ENCODE measurements around the gene PROX1.

The PROX1 gene, protein sequence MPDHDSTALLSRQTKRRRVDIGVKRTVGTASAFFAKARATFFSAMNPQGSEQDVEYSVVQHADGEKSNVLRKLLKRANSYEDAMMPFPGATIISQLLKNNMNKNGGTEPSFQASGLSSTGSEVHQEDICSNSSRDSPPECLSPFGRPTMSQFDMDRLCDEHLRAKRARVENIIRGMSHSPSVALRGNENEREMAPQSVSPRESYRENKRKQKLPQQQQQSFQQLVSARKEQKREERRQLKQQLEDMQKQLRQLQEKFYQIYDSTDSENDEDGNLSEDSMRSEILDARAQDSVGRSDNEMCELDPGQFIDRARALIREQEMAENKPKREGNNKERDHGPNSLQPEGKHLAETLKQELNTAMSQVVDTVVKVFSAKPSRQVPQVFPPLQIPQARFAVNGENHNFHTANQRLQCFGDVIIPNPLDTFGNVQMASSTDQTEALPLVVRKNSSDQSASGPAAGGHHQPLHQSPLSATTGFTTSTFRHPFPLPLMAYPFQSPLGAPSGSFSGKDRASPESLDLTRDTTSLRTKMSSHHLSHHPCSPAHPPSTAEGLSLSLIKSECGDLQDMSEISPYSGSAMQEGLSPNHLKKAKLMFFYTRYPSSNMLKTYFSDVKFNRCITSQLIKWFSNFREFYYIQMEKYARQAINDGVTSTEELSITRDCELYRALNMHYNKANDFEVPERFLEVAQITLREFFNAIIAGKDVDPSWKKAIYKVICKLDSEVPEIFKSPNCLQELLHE

DNA sequence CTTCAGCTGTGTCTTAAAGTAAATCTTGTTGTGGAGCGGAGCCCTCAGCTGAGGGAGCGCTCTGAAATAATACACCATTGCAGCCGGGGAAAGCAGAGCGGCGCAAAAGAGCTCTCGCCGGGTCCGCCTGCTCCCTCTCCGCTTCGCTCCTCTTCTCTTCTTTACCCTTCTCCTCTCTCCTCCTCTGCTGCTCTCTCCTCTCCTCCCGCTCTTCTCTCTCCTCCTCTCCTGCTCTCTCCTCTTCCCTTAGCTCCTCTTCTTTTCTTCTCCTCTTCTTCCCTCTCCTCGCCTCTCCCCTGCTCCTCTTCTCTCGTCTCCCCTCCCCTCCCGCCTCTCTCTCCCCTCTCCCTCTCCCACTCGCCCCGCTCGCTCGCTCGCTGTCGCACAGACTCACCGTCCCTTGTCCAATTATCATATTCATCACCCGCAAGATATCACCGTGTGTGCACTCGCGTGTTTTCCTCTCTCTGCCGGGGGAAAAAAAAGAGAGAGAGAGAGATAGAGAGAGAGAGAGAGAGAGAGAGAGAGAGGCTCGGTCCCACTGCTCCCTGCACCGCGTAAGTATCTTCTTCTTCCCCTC, at the start of gene PROX1:
TSS of gene PROX1 (plus strand) at position 47 of the 580 bp plus-strand sequence. CDS start 8,563 bp downstream, outside the sequence.
- DNase-seq = no peak

DNA sequence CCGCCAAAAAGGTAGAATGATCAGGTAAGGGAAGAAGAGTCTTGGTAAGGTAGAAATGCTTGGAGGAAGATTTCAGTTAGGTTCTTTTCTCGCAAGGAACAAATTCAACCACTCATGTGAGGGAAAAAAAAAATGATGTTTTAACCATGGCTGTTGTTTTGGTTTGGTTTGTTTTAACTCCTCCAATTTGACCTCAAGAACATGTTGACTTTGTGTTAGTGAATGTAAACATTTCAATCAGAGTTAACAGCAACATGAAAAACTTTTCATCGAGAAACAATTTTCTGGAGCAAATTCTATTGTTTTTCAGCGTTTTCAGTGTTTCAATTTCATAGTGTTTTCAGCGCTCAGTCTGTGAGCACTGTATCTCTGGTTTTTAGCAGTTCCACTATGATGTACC, 49.0 kb upstream of the PROX1 start:
- no peak for DNase-seq

DNA sequence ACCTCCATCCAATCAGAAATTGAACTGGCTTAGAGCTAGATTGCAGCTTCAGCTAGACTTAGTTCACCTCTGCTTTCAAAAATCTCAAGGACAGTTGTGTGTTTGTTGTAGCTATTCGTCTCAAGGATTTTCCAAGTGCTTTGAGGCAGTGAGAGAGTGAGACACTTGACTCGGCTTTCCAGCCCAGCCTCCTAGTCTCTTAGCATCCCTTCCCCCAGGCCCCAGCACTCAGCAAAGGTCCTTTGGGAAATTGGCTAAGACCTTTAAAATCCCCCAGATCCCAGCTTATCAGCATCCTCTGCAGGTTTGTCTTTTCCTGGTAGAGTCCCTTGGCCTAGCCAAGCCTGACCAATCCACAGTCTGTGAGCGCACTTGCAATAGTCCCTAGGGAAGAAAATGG, 47.9 kb upstream of the PROX1 start:
- DNase-seq = no peak

DNA sequence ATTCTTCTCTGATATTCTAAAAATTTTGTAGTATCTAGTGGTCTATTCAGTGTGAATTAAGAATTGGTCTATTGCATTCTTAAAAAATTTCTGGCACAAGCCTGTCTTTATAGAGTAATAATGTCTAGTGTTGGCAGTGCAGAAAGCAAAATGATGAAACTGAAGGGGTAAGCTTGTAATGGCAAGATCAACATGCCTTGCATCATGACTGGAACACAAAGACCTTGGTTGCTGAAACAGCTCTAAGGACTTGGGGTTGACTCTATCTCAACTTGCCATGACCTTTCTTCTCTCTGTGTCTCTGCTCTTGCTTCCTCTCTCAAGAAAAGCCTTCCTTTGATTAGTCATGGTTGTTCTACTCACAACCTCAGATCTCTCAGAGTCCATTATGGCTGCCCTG, 46.8 kb upstream of the PROX1 start:
- no peak for DNase-seq

DNA sequence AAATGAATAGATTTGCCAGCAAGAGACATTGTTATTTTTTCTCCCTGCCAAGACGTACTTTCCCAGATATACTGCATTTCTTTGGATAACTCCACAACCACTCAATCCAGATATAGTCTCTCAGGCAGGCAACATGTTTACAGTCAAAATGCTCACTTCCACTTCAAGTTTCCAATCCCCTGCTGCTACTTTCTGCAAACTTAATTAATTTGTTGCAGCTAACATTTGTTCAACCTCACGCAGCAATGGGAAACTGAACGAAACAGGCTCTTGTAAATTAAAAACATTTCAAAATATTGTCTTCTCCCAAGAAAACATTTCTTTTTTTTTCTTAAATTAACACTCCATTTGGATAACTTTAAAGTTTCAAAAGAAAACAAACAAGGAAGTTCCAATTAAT, 45.7 kb upstream of the PROX1 start:
- no peak for DNase-seq

DNA sequence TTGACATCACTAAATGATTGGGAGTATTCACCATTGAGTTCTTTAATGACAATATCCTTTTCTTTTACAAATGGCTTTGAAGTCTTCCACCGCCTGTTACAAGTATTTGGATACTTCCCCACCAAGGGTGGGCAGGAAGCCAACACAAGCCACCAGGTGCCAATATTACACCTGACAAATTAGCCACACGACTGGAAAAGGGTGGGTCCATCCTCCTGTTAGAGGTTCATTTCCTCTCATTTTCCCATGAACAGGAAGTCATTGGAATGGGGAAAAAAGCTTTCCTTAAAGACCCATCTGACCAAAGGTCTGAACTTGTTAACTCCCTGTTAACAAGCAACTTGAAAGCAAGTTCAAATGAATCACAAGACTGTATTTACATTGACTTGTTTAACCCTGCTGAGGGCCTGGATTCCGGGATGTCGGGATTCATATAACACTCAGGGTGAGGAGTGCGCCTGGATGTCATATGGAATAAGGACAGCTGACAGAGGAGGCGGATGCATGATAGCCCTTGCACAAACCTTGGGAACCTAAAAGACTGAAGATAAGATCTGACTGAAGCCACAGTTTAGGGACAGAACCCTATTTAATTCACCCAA, 40.5 kb upstream of the PROX1 start:
- DNase-seq = no peak

DNA sequence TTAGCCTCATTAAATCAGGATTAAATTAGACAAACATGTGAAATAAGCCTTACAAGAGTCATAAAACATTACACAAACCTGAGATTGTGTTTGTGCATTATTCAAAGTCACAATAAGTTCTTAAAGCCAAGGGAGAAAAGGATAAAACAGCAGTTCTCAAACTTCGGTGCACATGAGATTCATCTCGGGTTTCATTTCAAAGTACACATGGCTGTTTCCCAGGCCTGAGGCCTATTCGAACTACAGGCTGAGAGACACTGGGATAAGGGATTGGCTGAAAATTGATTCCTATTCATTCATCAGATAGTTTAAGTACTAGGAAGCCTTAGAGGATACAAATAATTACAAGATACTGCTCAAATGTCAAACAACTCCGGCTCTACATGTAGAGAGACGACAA, 35.9 kb upstream of the PROX1 start:
- DNase-seq = no peak

DNA sequence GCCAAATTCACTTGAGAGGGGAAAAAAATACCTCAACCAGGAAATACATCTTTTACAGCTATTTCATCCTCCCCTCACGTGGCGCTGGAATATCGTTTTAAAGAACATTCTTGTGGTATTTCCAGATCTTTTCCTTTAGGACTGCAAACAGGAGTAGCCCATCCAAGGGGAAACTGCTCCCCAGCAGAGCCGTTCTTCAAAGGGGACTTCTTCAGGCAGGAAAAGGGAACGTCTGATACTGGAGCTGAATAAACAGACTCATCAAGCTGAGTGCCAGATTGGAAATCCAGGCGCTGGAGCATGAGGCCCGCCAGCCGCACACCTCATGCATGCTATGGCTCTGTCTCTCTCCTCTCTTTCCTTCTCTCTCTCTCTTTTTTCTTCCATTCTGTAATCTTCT, 34.0 kb upstream of the PROX1 start:
- DNase-seq = no peak

DNA sequence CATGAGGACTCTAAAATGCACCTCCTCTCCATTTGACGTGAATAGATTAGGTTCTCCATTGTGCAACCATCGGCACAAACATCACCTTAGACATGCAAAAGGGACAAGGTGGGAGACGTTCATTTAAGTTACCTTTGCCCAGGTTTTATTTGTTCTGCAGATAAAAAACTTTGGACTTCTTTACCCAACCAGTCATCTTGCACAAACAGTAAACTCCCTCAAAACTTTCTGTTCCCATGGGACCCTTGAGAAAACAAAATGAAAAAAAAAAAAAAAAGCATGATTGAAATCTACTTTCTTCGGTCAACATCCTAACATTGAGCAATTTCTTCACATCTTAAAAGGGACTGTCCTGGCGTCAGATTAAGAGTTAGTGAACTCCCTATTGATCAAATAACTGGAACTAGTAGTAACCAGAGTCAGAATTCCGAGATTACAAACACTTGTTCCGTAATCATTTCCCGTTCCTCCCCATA, 31.4 kb upstream of the PROX1 start:
- no peak for DNase-seq

DNA sequence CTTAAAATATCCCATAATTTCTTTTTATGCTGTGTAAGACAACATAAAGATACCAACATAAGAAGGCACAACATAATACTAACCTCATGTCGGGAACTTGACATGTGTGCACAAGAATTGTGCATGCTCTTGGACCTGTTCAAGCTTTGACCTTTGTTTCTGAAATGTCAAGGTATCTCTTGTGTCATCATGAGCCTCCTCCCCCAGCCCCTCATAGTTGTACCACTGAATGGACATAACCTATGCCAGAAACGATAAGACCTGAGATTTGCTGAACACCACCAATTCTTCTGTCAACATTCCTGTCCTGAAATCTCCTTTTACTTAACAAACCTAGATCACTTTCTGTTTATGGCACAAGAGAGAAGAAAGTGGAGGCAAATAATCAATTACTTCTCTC, 29.4 kb upstream of the PROX1 start:
- no peak for DNase-seq

DNA sequence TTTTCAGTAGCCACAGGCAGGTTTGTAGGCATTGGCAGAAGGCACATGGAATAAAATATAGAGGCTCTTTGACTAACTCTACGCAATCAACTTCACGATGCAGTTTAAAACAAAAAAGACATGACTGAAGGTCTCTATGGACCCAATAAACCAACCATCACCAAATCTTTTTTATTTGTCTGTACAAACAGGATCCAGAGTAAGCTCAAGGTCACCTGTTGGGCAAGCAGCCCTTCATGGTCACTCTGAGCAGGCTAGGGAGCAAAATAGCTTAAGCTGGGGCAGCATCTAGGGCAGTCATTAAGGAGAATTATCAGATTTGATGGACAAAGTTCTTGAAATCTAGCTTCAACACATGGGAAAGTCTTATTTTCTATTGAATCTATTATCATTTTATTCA, 26.8 kb upstream of the PROX1 start:
- DNase-seq = no peak

DNA sequence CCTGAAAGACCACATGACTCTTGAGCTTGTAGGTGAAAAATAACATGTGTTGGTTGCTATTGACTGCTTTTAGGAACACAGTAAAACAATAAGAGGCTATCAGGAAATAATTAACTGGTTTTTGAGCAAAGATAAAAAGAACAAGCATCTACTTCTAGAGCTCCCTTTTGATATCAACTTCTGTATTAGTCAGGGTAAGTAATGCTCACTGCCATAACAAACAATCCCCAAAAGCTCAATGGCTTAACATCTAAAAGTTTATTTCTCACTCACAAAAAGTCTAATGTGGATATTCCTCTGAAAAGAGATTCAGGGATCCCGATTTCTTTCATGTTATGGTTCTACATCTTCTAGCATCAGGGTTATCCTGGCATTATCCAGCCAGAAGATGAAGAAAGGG, 25.3 kb upstream of the PROX1 start:
- DNase-seq = no peak

DNA sequence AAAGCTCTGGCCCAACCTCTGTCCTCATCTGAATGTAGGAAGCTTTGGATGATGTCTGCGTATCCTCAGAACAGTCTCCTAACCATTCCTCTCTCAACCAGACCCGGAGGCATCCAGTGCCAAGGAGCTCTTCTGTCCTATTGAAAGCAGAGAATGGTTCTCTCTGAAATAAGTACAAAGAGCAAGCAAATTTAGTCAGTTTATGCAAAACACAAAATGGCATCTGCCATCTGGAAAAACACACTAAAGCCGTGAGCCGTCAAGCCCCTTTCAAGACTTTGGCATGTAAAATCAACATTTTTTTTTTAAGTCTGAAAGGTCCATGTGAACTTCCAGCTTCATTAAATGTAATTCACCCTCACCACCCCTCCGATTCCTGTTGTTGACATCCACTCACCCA, 21.7 kb upstream of the PROX1 start:
- DNase-seq = no peak

DNA sequence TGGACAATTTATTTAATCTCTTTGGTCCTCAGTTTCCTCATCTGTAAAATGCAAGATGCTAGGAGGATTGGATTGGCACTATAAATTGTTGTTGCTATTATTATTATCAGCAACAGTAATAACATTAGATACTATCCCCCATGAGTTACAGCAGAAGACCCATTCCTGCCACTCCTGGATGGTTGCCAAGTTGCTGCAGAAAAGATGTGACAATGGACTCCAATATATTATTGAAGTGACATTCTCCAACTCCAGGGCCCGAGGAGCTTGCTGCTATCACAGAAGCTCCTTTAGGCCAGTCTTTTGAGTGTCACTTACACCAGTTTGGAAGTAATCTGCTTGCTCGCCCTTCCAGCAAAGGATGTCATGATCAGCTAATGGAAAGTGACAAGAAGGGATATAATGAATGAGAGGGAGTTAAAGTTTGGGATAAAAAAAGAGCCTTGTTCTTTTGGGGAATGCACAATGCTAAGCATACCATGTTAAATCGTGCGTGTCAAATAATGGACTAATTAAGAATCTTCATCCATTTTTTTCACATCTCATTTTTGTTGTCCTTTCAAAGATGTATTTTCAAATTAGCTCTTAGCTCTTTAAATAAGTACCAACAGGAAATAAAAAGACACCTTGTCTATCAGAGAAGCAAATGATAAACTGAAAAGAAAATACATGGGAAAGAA, 19.5 kb upstream of the PROX1 start:
- no peak for DNase-seq

DNA sequence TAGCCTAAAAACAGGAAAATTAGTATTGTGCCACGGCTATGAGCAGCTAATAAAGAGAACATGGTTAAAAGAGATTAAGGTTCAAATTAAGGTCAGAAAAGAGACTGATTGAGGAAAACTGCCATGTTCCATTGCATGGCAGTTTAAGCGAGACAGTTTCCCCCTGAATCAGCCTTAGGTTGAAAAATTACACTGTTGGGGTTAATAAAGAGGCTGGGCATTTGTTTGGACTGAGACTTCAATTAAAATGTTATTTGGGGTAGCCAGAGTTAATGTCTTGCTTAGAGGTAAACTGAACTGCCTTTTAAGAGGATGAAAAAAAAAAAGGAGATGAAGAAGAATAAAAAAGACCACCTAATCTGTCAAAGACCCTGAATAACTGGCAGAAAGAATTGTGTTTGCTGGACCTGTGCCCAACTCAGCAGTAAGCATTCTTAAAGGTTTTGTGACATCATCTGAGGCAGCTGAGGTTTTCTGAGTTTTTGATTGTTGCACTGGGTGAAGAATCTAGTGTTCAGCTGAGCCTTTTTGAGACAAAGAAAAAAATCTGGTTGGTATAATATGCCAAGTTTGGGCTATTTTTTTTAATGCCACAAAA, 17.7 kb upstream of the PROX1 start:
- no peak for DNase-seq

DNA sequence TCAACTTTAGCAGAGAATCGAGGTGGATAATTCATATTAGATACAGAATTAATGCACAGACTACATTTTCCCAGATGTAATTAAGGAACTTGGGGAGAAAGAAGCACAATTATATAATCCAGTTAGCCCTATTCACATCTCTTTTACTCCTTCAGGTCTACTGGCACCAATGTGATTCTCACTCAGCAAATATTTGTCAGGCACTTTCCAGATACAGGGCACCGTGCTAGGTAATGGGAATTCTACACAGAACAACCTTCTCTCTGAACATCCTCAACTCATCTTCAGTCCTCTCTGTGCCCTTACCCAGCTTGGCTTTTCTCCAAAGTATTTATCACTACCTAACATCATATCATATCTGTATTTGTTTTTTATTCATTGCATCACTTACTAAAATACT, 15.6 kb upstream of the PROX1 start:
- DNase-seq = no peak

DNA sequence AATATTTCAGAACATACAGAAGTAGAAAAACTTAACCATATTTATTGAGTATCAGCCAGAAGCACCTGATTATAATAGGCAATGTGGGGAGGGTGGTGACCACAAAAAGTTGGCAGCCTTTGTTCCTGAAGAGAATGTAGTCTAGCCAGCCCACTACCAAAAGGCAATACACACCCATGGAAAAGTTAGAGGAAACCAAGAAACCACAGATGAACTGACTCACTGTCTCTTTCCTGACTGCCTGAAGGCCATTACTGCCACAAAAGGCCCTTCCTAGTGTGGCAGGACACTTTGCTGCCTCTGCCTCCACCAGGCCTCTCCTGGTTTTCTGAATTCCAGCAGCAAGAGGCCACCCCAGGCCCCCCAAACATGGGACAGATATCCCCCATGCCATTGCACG, 14.6 kb upstream of the PROX1 start:
- DNase-seq = no peak

DNA sequence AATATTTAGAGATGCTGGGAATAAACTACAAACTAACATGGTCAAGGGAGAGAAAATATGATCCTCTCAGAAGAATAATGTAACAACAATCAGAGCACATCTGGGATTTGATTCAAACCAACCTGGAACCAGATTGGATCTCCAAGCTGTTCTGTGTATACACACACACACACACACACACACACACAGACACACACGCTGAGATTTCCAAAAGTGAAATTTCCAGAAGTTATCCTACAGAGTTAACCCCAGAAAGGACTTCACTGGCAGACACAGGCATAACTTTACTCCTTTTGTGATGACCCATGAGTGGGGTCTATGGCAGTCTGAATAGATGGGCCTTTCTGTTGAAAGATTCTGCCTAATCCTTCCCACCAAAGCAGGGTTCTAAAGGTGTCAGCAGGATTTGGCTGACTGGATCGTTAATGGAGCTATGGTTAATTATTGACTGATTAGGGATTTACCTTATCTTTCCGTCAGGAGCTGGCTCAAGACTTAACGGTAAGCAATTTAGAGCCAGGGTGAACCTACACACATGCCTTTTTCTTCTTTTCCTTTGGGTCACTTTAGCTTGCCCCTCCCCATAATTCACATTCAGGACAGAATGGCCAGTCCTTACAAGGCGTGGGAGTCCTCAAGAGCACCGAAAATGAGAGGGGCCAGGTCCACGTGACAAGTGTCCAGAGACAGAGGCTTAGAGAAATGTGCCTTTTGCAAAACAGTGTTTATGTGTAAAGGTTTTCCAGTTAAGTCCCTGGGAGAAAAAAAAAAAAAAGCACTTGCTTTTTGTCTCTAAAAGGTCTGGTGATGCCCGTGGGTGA, 10.9 kb upstream of the PROX1 start:
- DNase-seq = no peak

DNA sequence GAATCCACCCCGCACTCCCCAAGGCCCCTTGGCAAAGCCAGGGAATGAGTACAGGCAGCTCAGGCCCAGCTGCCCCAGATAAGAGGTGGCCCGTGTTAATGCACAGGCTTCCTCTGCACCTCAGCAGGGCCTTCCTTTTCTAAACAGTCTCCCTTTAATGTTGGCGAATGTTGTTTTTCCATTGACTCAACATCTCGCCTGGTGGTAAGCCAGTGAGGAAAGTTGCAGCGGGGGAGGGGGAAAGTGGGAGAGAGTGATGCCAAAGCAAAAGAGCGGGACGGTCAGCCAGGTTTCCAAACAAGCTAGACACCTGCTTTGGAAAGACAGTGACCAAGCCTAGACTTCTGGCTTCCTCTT, 10.3 kb upstream of the PROX1 start:
- DNase-seq = no peak

DNA sequence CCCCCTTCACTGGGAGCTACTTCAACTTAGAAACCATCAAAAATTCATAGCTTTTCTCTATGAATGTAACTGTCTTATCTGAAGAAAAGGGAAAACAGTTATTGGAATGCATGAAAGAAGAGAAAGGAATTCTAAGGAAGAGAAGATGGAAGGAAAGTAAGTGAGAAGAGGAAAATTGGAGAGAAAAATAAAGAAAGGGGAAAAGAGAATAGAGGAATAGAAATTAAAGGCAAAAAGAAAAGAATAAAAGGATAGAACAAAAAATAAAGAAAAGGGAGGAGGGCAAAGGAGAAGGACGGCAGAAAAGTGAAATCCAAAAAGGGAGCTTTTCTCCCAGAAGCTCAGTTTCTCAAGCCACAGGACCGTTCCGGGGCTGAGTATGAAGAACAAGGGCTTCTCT, 9.9 kb upstream of the PROX1 start:
- DNase-seq = no peak

DNA sequence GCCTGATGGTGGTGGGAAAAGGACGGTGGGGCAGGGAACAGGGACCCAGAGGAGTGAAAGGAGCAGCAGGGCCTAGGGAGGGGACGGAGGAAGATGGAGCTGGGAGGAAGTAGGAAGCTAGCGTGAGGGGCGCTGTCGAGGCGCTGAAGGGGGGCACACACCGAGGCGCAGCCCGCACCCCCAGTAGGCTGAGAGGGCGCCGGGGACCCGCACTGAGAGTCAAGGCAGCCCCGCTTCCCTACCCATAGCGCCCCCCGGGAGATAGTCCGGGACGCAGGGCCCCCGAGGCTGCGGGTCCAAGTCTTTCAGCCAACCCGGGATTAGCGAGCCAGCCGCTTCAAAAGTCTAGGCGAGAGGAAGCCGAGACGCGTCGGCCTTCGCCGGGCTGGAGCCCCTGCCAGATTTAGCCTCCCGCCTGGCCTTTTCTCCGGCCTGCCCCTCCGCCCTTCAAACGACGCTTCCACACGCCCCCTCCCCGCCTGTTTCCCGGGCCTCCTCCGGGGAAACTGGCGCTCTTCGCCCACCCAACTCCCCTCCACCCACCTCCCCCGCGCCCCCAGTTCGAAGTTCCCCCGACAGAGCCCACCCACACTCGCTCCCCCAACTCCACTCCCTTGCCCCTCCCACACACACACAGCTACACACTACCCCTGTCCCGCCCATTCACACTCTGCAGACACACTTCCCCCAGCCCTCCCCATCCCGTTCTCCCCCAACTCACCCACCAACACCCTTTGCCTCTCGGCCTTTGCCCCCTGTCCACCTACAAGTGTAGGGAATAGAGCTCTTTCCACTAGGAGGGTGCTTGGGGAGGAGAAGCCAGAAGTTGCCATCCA, 7.8 kb upstream of the PROX1 start:
- no peak for DNase-seq

All from activated T-cell treated with anti-CD3 and anti-CD28 coated beads for 4 hours (primary cell).